Kidney (tissue), 14 donors: ENCODE measurements around the gene TMTC1. TPM values are rescaled to one million over a fixed set of nuclear protein-coding genes. Genes with fewer than 3 reads are reported as not detected.

Experiments
- DNase-seq, 5 donors: peaks; one replicate each; pipeline ENCODE4 v3.0.0-alpha.2; 2013 to 2020
- FAIRE-seq: peaks from 2 replicates; lab custom pipeline; 2012; peaks lifted over from hg19 to GRCh38; lab: Jason Lieb, UNC
- H3K27ac ChIP-seq, 2 donors: one replicate each; pipeline ENCODE4 v1.7.0; 2013; ENCODE audit warnings: low read depth in 2 of 2, low read length in 2 of 2, inconsistent platforms in 1 of 2
- H3K27me3 ChIP-seq: one replicate; pipeline ENCODE4 v1.7.1; 2013; ENCODE audit warnings: low read length, inconsistent platforms; ENCODE audit not compliant: control insufficient read depth, insufficient read depth
- H3K36me3 ChIP-seq, 3 donors: one replicate each; pipeline versions ENCODE4 v1.7.0 to v1.7.1; 2013; ENCODE audit warnings: low read length in 3 of 3, control low read depth in 1 of 3, inconsistent platforms in 1 of 3; ENCODE audit not compliant: insufficient read depth in 3 of 3, control insufficient read depth in 2 of 3
- H3K4me1 ChIP-seq, 3 donors: one replicate each; pipeline versions ENCODE4 v1.7.0 to v1.7.1; 2013; ENCODE audit warnings: low read length in 3 of 3, inconsistent platforms in 1 of 3, low read depth in 1 of 3; ENCODE audit not compliant: control insufficient read depth in 2 of 3, insufficient read depth in 2 of 3
- H3K4me3 ChIP-seq, 3 donors: one replicate each; pipeline versions ENCODE4 v1.7.0 to v1.8.1; 2013; ENCODE audit warnings: low read length in 3 of 3, control low read depth in 1 of 3, inconsistent platforms in 1 of 3
- H3K9ac ChIP-seq, 3 donors: one replicate each; pipeline versions ENCODE4 v1.7.0 to v1.7.1; 2013; ENCODE audit warnings: low read length in 3 of 3, control low read depth in 1 of 3, inconsistent platforms in 1 of 3
- H3K9me3 ChIP-seq, 3 donors: one replicate each; pipeline versions ENCODE4 v1.7.0 to v1.7.1; 2013; ENCODE audit warnings: low read length in 3 of 3, control low read depth in 1 of 3, inconsistent platforms in 1 of 3; ENCODE audit not compliant: control insufficient read depth in 2 of 3, insufficient read depth in 1 of 3
- CTCF ChIP-seq: IDR thresholded peaks from 3 replicates; pipeline ENCODE4 v1.5.1; 2012; ENCODE audit warnings: mild to moderate bottlenecking, moderate library complexity, borderline replicate concordance; ENCODE audit not compliant: insufficient read depth; ENCODE audit errors: extremely low read depth
- intact Hi-C: fragments of 100-400 bp; cut with DNase I; formaldehyde crosslinking; loops from one replicate; pipeline ENCODE4 v1.11.1; 2022
- polyA plus RNA-seq: library from polyadenylated mRNA; stranded (reverse); fragments of 350-450 nt; fragmentation: Illumina TruSeq; extraction: RNeasy Lipid Tissue Mini Kit (QIAGEN cat#74804); gene quantifications from one replicate; pipeline ENCODE4 v1.2.3, GENCODE V29; 2014; ENCODE audit warnings: low read depth, low replicate concordance; ENCODE audit not compliant: insufficient read depth
- total RNA-seq: library from RNA; stranded (reverse); fragmentation: NEBNext Ultra II Directional; extraction: Animal tissue kit (Norgen Biotek cat#: 25700); gene quantifications from one replicate; pipeline ENCODE4 v1.2.1, GENCODE V29; 2021
- donor health status: control.
- donor health status: control.
- donor health status: control.
- donor health status: control.
- donor health status: control.
- donor health status: DM: yes; HTN: yes; CAD: no.
- donor health status: Normal renal cell carcinoma (clear cell type).

The TMTC1 gene
- total and polyA plus RNA-seq, 2 donors from 2014 or later = 10.9 to 58.8 TPM

GRCh38 chr12:29505122-29505521 lies 278.6 kb downstream of the TMTC1 start:
- Histone ChIP-seq H3K27ac (no peak overlapping the region), H3K36me3 (peaks cover 0 to 4% (median 0%) of the 10 kb centered on the region in 3 donors), H3K4me3 (no peak overlapping the region), H3K27me3 (no peaks in the 10 kb centered on the region), H3K4me1 (no peaks in the 10 kb centered on the region), H3K9ac (no peak overlapping the region), H3K9me3 (no peaks in the 10 kb centered on the region)
- intact Hi-C loops = no loop called here
- DNase-seq (no peak), FAIRE-seq (no peak)
- no peak for TF ChIP-seq CTCF

- DNase-seq (no peak), FAIRE-seq (no peak)
- Histone ChIP-seq H3K4me1 (no peaks in the 10 kb centered on the region), H3K27me3 (no peaks in the 10 kb centered on the region), H3K9ac (no peak overlapping the region), H3K9me3 (no peaks in the 10 kb centered on the region), H3K27ac (no peak overlapping the region), H3K36me3 (peaks cover 0 to 4% (median 0%) of the 10 kb centered on the region in 3 donors), H3K4me3 (no peak overlapping the region)
- intact Hi-C loops = no loop called here
- no peak for TF ChIP-seq CTCF
Measured at GRCh38 chr12:29503283-29503682, 280.5 kb downstream of the TMTC1 start.

GRCh38 chr12:29499235-29499634 lies 284.5 kb downstream of the TMTC1 start:
- TF ChIP-seq CTCF = no peak
- no peaks in the 10 kb centered on the region for H3K9me3 ChIP-seq
- intact Hi-C loops = no loop called here
- FAIRE-seq (no peak), DNase-seq (no peak)
- no peaks in the 10 kb centered on the region for H3K27me3 ChIP-seq
- no peak overlapping the region for H3K27ac ChIP-seq
- H3K36me3 ChIP-seq = peaks cover 0 to 4% (median 0%) of the 10 kb centered on the region in 3 donors
- no peak overlapping the region for H3K4me3 ChIP-seq
- H3K4me1 ChIP-seq = no peaks in the 10 kb centered on the region
- H3K9ac ChIP-seq = no peak overlapping the region

- H3K4me3 ChIP-seq = no peak within 1 kb of the TSS
- no peak for DNase-seq
- H3K36me3 ChIP-seq = no peaks in the 10 kb centered on the region
- H3K4me1 ChIP-seq = no peaks in the 10 kb centered on the region
- no peaks in the 10 kb centered on the region for H3K27me3 ChIP-seq
- no peak for TF ChIP-seq CTCF
- H3K9ac ChIP-seq = no peak within 1 kb of the TSS
- FAIRE-seq = no peak
- intact Hi-C loops = no loop called here
- no peaks in the 10 kb centered on the region for H3K9me3 ChIP-seq
- H3K27ac ChIP-seq = no peak within 1 kb of the TSS
Measured at GRCh38 chr12:29497588-29497987, 286.2 kb downstream of the TMTC1 start, which contains the start of gene OVCH1. Gene OVCH1 (minus strand): TSS chr12:29497686. CDS start chr12:29497686, 0 bp downstream.
